ENCODE measurements around the gene FOXK1.
A peak's percentile ranks its signal among the peaks of the same experiment; 100 is the strongest.
"Not testable (repeated sequence)": the region's sequence is repeated elsewhere in the genome, so short reads cannot be mapped to it uniquely, and the experiment has no call there.

Gene FOXK1

DNA sequence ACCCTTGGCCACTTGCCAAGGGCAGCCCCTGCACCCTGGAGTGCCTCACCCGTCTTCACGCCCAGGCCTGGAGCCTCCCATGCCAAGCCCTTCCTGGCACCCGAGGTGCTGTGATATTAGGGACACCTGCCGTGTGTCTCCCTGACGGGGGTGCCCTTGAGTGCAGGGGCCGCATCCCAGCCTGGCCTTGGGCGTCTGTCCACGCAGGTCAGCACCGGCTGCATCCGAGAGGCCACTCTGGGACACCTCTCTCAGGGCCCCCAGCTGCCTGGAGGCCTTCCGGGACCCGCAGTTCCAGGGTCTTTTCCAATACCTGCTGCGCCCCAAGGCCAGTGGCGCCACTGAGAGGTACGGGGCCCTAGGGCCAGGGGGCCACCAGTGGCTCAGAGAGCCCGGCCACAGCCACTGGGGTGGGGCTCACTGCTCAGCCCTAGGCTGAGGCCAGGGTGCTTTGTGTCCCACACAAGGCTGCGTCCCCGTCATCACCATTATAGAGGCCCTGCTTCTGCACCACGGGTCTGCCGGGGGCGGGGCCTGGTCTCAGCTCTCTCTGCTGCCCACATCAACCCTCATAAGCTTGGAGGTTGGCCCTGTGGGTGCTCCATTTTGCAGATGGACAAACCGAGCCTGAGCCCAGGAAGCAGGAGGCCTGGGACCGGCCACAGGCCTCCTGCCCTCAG lies 106.0 kb downstream of the FOXK1 start:
- Histone ChIP-seq H3K27ac (ENCODE audit: low read length) (no peak overlapping the region), H3K4me3 (ENCODE audit: low read length) (no peak overlapping the region), H3K4me1 (ENCODE audit: insufficient read depth, low read length) (no peaks in the 10 kb centered on the region), H3K36me3 (ENCODE audit: insufficient read depth, low read depth, low read length) (no peaks in the 10 kb centered on the region; the same call in none of the 2 replicates), H3K9ac (ENCODE audit: low read depth, low read length) (no peak overlapping the region), H3K27me3 (ENCODE audit: insufficient read depth, low read length) (no peaks in the 10 kb centered on the region), H3K9me3 (ENCODE audit: insufficient read depth, low read depth, low read length) (no peaks in the 10 kb centered on the region)

DNA sequence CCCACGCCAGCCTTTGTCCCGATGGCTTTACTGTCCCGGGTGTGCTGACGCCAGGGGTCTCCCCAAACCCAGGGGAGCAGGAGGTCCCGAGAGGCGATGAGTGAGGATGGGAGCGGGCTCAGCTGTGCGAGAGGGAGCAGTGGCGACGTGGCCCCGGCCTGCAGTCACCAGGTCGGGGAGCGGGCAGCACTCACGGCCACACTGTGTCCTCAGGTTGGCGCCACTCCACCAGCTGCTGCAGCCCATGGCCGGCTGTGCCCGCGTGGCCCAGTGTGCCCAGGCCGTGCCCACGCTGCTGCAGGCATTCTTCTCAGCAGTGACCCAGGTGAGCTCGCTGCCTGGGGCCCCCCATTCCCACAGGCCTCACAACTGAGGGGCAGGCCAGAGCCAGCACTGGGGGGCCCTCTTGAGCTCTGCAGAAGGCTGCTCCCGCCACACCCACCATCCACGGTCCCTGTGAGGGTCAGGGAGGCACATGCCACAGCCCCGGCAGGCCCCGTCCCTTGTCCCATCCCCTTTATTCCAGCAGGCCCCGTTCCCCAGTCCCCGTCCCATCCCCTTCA lies 106.6 kb downstream of the FOXK1 start:
- H3K9me3 ChIP-seq (ENCODE audit: insufficient read depth, low read depth, low read length) = no peaks in the 10 kb centered on the region
- no peaks in the 10 kb centered on the region for H3K4me1 ChIP-seq (ENCODE audit: insufficient read depth, low read length)
- no peak overlapping the region for H3K4me3 ChIP-seq (ENCODE audit: low read length)
- no peak overlapping the region for H3K9ac ChIP-seq (ENCODE audit: low read depth, low read length)
- no peaks in the 10 kb centered on the region; the same call in none of the 2 replicates for H3K36me3 ChIP-seq (ENCODE audit: insufficient read depth, low read depth, low read length)
- H3K27me3 ChIP-seq (ENCODE audit: insufficient read depth, low read length) = no peaks in the 10 kb centered on the region
- H3K27ac ChIP-seq (ENCODE audit: low read length) = no peak overlapping the region

DNA sequence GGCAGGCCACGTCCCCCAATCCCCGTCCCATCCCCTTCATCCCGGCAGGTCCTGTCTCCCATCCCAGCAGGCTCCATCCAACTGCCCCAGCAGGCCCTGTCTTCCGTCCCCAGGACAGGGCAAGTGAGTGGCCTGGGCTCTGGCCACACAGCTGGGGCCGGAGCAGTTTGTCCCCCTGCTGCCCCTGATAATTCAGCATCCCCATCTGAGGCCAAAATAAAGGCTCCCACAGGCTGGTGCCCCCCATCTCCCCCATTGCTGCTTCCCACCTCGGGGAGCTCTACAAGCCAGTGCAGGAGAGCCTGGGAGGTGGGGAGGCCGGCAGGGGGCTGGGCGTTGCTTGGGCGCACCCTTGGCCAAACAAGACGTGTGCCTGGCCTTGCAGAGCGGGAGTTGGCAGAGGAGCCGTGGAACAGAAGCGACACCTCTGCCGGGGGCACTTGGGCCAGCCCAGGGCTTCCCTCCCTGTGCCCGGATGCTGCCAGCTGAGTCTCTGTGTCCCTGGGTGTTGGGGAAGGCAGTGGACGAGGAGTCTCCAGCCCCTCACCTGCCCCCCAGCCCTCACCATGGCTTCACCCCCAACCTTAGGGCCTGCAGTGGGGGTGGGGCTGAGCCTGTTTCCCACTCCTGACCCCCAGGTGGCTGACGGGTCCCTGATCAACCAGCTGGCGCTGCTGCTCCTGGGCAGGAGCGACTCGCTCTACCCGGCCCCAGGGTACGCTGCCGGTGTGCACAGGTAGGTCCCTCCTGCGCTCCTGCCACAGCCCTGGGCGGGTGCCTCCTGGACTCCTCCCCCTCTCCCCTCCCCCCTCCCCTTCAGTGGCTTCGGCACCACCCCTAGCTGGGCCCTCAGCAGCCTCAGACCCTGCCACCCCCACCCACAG lies 107.3 kb downstream of the FOXK1 start:
- H3K36me3 ChIP-seq (ENCODE audit: insufficient read depth, low read depth, low read length) = no peaks in the 10 kb centered on the region; the same call in none of the 2 replicates
- H3K27me3 ChIP-seq (ENCODE audit: insufficient read depth, low read length) = no peaks in the 10 kb centered on the region
- H3K4me1 ChIP-seq (ENCODE audit: insufficient read depth, low read length) = no peaks in the 10 kb centered on the region
- no peak overlapping the region for H3K27ac ChIP-seq (ENCODE audit: low read length)
- H3K9ac ChIP-seq (ENCODE audit: low read depth, low read length) = no peak overlapping the region
- no peak overlapping the region for H3K4me3 ChIP-seq (ENCODE audit: low read length)
- H3K9me3 ChIP-seq (ENCODE audit: insufficient read depth, low read depth, low read length) = no peaks in the 10 kb centered on the region

DNA sequence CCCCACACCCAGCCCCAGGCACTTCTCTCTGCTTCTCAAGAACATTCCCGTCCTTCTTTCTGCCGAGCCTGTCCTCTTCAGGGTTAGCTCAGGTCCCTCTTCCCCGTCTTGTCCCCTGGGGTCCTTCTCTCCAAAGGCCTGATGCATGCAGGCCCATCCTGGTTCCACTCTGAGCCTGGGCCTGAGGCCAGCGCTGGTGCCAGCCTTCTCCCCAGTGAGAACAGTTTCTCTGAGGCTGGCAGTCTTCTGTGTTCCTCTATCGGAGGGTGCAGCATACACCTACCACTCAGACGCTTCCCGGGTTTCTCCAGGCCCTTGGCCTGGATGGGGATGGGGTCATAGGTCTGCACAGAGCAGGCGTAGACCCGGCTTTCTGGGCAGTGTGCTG lies 108.0 kb downstream of the FOXK1 start:
- Histone ChIP-seq H3K36me3 (ENCODE audit: insufficient read depth, low read depth, low read length) (no peaks in the 10 kb centered on the region; the same call in none of the 2 replicates), H3K27me3 (ENCODE audit: insufficient read depth, low read length) (no peaks in the 10 kb centered on the region), H3K4me3 (ENCODE audit: low read length) (no peak overlapping the region)

DNA sequence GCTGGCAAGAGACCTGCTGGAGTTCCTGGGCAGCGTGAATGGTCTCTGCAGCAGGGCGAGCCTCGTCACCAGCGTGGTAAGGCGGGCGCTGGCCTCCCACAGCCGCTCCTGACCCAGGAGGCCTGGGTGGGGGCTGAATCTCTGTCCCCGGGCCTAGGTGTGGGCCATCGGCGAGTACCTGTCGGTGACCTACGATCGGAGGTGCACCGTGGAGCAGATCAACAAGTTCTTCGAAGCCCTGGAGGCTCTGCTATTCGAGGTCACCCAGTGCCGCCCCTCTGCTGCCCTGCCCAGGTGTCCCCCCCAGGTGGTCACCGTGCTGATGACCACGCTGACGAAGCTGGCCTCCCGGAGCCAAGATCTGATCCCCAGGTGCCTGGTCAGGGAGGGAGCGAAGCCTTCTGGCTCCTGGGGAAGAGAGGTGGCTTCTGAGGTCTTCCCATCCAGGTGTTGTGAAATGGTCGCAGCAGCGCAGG lies 108.5 kb downstream of the FOXK1 start:
- Histone ChIP-seq H3K27ac (ENCODE audit: low read length) (no peak overlapping the region), H3K36me3 (ENCODE audit: insufficient read depth, low read depth, low read length) (no peaks in the 10 kb centered on the region; the same call in none of the 2 replicates)

More for the DNA sequence above, 108.0 kb downstream of the FOXK1 start:
- Histone ChIP-seq H3K4me1 (ENCODE audit: insufficient read depth, low read length) (no peaks in the 10 kb centered on the region), H3K27ac (ENCODE audit: low read length) (no peak overlapping the region), H3K9ac (ENCODE audit: low read depth, low read length) (no peak overlapping the region), H3K9me3 (ENCODE audit: insufficient read depth, low read depth, low read length) (no peaks in the 10 kb centered on the region)

DNA sequence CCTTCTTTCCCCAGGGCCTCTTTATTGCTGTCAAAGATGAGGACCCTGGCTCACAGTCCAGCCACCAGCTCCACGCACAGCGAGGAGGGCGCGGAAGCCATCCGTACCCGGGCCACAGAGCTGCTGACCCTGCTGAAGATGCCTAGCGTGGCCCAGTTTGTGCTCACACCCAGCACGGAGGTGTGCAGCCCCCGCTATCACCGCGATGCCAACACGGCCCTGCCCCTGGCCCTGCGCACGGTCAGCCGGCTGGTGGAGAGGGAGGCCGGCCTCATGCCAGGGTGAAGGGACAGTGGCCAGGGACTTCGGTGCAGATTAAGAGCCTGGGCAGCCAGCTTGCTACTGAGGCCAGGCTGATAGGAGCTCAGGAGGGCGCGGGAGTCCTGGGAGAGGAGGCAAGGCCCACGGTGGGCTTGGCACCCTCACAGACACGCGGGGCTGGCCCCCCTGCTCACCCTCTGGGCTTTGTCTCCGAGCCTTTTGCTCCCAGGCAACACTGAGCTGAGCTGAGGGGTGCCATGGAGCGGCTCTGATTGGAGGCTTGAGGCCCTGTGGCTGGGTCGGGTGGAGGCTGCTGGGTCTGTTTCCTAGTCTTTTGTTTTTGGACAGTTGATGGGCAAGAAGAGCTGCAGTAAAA lies 109.1 kb downstream of the FOXK1 start:
- Histone ChIP-seq H3K4me1 (ENCODE audit: insufficient read depth, low read length) (no peaks in the 10 kb centered on the region), H3K9me3 (ENCODE audit: insufficient read depth, low read depth, low read length) (no peaks in the 10 kb centered on the region), H3K27me3 (ENCODE audit: insufficient read depth, low read length) (no peaks in the 10 kb centered on the region), H3K4me3 (ENCODE audit: low read length) (no peak overlapping the region), H3K27ac (ENCODE audit: low read length) (no peak overlapping the region), H3K36me3 (ENCODE audit: insufficient read depth, low read depth, low read length) (no peaks in the 10 kb centered on the region; the same call in 1 of the 2 replicates), H3K9ac (ENCODE audit: low read depth, low read length) (no peak overlapping the region)

More for the DNA sequence above, 108.5 kb downstream of the FOXK1 start:
- H3K27me3 ChIP-seq (ENCODE audit: insufficient read depth, low read length) = no peaks in the 10 kb centered on the region
- no peaks in the 10 kb centered on the region for H3K9me3 ChIP-seq (ENCODE audit: insufficient read depth, low read depth, low read length)
- no peaks in the 10 kb centered on the region for H3K4me1 ChIP-seq (ENCODE audit: insufficient read depth, low read length)
- no peak overlapping the region for H3K9ac ChIP-seq (ENCODE audit: low read depth, low read length)
- no peak overlapping the region for H3K4me3 ChIP-seq (ENCODE audit: low read length)

DNA sequence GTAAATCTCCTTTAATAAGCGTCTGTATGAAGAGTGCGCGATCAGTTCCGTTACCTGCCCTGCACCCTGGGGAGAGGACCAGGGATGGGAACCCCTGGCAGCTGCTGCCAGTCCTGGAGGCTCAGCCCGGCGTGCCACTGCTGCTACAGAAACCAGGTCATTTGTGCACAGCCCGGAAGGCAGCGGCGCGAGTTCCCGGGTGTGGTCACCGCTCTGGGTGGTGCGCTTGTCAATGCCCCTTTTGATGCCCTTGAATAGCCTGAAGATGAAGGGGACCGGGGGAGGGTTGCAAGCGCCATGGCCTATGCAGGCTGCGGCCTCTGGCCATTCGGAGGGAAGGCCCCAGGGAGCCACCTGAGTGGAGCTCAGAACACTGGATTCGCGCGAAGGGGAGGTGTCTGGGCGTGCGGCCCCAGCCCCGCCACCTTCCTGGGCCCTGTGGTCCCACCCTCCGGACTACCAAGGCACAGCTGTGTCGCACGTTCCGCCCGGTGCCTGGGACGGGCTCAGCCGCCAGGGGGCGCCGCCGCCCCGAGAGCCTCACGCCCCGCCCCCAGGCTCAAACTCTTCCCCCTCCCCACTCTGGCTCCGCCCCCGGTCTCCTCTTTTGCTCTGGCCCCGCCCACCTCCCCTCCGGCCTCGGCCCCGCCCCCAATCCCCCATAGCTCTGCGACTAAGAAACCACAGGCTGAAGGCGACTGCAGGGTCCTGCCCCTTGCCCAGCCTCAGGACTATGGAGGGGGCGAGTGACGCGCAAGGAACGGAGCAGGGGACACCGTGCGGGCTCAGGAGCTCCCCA lies 109.8 kb downstream of the FOXK1 start:
- peak overlapping the region; percentile 48; the same call in 1 of the 2 replicates for H3K9ac ChIP-seq (ENCODE audit: low read depth, low read length)
- no peaks in the 10 kb centered on the region for H3K9me3 ChIP-seq (ENCODE audit: insufficient read depth, low read depth, low read length)
- no peak overlapping the region for H3K27ac ChIP-seq (ENCODE audit: low read length)
- H3K36me3 ChIP-seq (ENCODE audit: insufficient read depth, low read depth, low read length) = no peaks in the 10 kb centered on the region; the same call in 1 of the 2 replicates
- H3K4me3 ChIP-seq (ENCODE audit: low read length) = peak overlapping the region; percentile 69
- H3K27me3 ChIP-seq (ENCODE audit: insufficient read depth, low read length) = no peaks in the 10 kb centered on the region
- H3K4me1 ChIP-seq (ENCODE audit: insufficient read depth, low read length) = no peaks in the 10 kb centered on the region

DNA sequence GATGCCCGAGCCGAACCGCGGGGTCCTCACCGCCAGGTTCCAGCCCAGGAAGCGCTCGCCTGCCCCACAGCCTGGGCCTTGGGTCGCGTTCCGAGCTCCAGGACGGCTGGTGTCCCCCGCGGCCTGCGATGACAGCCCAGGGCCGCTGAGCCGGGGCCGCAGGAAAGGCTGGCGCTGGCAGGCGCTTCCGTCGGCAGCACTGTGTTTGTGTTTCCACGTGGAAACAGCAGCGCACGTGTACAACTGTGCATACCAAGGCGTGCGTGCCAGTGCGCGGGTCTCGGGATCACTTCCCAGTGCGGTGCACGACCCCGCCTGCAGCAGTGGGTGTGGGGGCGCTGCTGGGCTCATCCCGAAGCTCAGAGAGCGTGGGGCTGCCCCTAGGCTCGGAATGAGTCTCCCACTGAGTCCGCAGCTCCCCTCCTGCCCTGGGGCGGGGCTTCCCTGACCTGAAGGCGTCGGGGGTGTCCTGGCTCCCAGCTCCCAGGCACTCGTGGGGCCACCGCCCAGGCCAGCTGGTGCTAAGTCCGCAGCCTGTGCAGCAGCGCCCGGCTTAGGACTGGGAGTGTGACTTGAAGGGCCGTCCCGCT lies 110.5 kb downstream of the FOXK1 start:
- Histone ChIP-seq H3K27ac (ENCODE audit: low read length) (no peak overlapping the region), H3K9ac (ENCODE audit: low read depth, low read length) (peak overlapping the region; percentile 48; the same call in 1 of the 2 replicates), H3K4me3 (ENCODE audit: low read length) (peak overlapping the region; percentile 69), H3K9me3 (ENCODE audit: insufficient read depth, low read depth, low read length) (no peaks in the 10 kb centered on the region), H3K36me3 (ENCODE audit: insufficient read depth, low read depth, low read length) (no peaks in the 10 kb centered on the region), H3K4me1 (ENCODE audit: insufficient read depth, low read length) (no peaks in the 10 kb centered on the region), H3K27me3 (ENCODE audit: insufficient read depth, low read length) (no peaks in the 10 kb centered on the region)

DNA sequence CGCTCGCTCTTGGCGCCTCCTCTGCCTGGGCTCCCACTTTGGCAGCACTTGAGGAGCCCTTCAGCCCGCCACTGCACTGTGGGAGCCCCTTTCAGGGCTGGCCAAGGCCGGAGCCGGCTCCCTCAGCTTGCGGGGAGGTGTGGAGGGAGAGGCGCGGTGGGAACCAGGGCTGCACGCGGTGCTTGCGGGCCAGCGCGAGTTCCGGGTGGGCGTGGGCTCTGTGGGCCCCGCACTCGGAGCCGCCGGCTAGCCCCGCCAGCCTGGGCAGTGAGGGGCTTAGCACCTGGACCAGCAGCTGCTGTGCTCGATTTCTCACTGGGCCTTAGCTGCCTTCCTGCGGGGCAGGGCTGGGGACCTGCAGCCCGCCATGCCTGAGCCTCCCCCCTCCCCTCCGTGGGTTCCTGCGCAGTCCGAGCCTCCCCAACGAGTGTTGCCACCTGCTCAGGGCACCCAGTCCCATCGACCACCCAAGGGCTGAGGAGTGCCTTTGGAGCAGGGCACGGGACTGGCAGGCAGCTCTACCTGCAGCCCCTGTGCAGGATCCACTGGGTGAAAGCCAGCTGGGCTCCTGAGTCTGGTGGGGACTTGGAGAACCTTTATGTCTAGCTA lies 111.4 kb downstream of the FOXK1 start:
- not testable (repeated sequence) for H3K9ac ChIP-seq (ENCODE audit: low read depth, low read length); H3K9me3 ChIP-seq (ENCODE audit: insufficient read depth, low read depth, low read length); H3K4me3 ChIP-seq (ENCODE audit: low read length); H3K36me3 ChIP-seq (ENCODE audit: insufficient read depth, low read depth, low read length); H3K27me3 ChIP-seq (ENCODE audit: insufficient read depth, low read length); H3K4me1 ChIP-seq (ENCODE audit: insufficient read depth, low read length); H3K27ac ChIP-seq (ENCODE audit: low read length)

DNA sequence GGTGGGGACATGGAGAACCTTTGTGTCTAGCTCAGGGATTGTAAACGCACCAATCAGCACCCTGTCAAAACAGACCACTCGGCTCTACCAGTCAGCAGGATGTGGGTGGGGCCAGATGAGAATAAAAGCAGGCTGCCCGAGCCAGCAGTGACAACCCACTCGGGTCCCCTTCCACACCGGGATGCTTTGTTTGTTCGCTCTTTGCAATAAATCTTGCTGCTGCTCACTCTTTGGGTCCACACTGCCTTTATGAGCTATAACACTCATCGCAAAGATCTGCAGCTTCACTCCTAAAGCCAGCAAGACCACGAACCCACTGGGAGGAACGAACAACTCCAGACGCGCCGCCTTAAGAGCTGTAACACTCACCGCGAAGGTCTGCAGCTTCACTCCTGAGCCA lies 112.1 kb downstream of the FOXK1 start:
- not testable (repeated sequence) for H3K36me3 ChIP-seq (ENCODE audit: insufficient read depth, low read depth, low read length); H3K9me3 ChIP-seq (ENCODE audit: insufficient read depth, low read depth, low read length); H3K4me3 ChIP-seq (ENCODE audit: low read length); H3K27ac ChIP-seq (ENCODE audit: low read length); H3K27me3 ChIP-seq (ENCODE audit: insufficient read depth, low read length); H3K9ac ChIP-seq (ENCODE audit: low read depth, low read length); H3K4me1 ChIP-seq (ENCODE audit: insufficient read depth, low read length)

All from iPS-20b (cell line).